Lower leg skin (tissue), 4 donors: Measurements from ENCODE around the gene HMGB1. TPM values are rescaled to one million over a fixed set of nuclear protein-coding genes. Genes with fewer than 3 reads are reported as not detected.
A peak's percentile ranks its signal among the peaks of the same experiment; 100 is the strongest.

Source experiments
- DNase-seq, 2 donors: peaks; one replicate each; pipeline ENCODE4 v3.0.0-alpha.2; 2019; ENCODE audit warnings: low spot score in 2 of 2
- H3K4me3 ChIP-seq: fragments of 200-600 bp; sonication (generic); 2 replicates; pipeline ENCODE4 v1.5.1; 2017; ENCODE audit warnings: mild to moderate bottlenecking, low read depth; ENCODE audit not compliant: poor library complexity, severe bottlenecking
- CTCF ChIP-seq, 3 donors: fragments of 450-650 bp; IDR thresholded peaks; one replicate each; pipeline ENCODE4 v1.5.1; 2016; ENCODE audit warnings: antibody characterized with exemption in 3 of 3, mild to moderate bottlenecking in 3 of 3, moderate library complexity in 2 of 3
- POLR2A ChIP-seq, 2 donors: fragments of 450-650 bp; IDR thresholded peaks; one replicate each; pipeline ENCODE4 v1.6.1; 2016 to 2017; ENCODE audit warnings: antibody characterized with exemption in 2 of 2, mild to moderate bottlenecking in 1 of 2, moderate library complexity in 1 of 2
- whole genome bisulfite sequencing, 2 donors: methylation state at CpG; one replicate each; pipeline ENCODE4 v1.1.5; 2018; 5-methylcytosine and 5-hydroxymethylcytosine counted together
- intact Hi-C: fragments of 100-400 bp; cut with DNase I; formaldehyde crosslinking; loops from one replicate; pipeline ENCODE4 v1.15.0; 2023; ENCODE audit warnings: low total_unique reads
- total RNA-seq, 4 donors: library from RNA; depleted of rRNA; stranded (reverse); fragments of >200 nt; gene quantifications; one replicate each; pipeline ENCODE4 v1.1.0, GENCODE V29; 2016

The HMGB1 gene
- total RNA-seq, result 100 to 1,000 TPM; 158 to 262 (median 208) TPM

DNA sequence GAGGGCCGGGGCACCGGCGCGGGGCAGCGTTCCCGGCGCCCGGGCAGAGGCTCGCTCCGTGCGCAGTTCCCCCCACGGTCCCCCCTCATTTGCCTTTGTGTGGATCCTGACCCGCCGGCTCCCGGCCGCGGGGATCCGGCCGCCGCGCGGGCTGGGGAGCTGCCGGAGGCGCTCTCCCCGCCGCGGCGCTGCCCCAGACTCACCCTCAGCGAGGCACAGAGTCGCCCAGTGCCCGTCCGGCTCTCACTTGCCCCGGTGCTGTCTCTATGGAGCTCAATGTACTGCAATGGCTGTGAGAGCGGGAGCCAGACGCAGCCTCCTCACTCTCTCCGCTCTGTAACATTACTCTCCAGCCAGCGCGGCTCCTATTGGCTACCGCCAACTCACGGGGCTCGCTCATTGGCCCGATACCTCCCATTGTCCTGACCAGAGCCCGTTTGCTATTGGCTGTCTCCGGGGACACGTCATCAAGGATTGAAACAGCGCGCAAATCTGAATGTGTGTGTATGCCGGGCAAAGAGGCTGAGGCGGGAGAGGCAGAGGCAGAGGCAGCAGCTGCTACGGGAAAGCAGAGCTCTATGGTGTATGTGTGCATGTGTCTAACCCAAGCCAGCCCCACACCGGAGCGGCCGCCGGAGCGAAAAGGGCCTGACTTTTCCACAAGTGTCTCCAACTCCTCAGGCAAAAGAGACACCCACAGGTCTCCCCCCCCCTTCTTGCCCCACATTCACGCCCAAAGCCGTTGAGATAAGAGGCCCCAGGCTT lies at the start of gene HMGB1:
TSS of gene HMGB1 (minus strand) at position 344 of the 765 bp plus-strand sequence. CDS start 2,256 bp downstream, outside the sequence.
- peak; percentile 99 to 100 for DNase-seq
- intact Hi-C loops, result loop anchor here (10.0 kb wide), 1 partner anchor 331 kb away; no protein-coding TSS in a partner anchor
- 0 to 1% methylated on average over 39 to 43 of the region's 57 CpGs for WGBS, 2 donors
- H3K4me3 ChIP-seq, result peak within 1 kb of the TSS; percentile 73
- TF ChIP-seq CTCF (IDR thresholded peaks at IDR 0.05) (no peak), POLR2A (IDR thresholded peaks at IDR 0.05) (peak in 1 of 2 donors; percentile 75)

GRCh38 chr13:30510811-30511371 lies 45.2 kb upstream of the HMGB1 start:
- no peak for DNase-seq
- TF ChIP-seq CTCF (IDR thresholded peaks at IDR 0.05) (no peak), POLR2A (IDR thresholded peaks at IDR 0.05) (no peak)
- H3K4me3 ChIP-seq, result no peak overlapping the region
- 69 to 72% methylated on average over 4 of the region's 4 CpGs for WGBS, 2 donors
- intact Hi-C loops, result no loop called here

DNA sequence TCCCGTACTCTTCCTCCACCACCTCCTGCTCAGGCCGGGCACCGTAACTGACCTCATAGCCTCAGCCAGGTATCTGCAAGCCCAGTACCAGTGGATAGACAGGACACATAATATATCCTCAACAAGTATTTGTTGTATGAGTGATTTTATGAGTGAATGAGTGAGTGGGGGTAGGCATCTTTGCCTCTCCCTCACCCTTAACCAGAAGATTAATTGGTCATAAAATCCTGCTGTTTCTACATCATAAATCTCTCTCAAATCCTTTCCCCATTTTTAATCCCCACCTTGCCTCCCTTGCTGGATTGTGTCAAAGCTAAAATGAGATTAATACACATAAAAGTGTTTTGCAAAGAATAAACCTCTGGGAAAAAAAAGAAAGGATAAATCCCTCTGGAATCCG lies 44.4 kb upstream of the HMGB1 start:
- no peak overlapping the region for H3K4me3 ChIP-seq
- DNase-seq, result no peak
- intact Hi-C loops, result no loop called here
- no peak for TF ChIP-seq CTCF (IDR thresholded peaks at IDR 0.05)
- no peak for TF ChIP-seq POLR2A (IDR thresholded peaks at IDR 0.05)
- WGBS, 2 donors, result 80 to 94% methylated on average over 4 of the region's 4 CpGs

- intact Hi-C loops, result no loop called here
- no peak overlapping the region for H3K4me3 ChIP-seq
- TF ChIP-seq CTCF (IDR thresholded peaks at IDR 0.05) (no peak), POLR2A (IDR thresholded peaks at IDR 0.05) (no peak)
- WGBS, 2 donors, result 85 to 87% methylated on average over 9 of the region's 9 CpGs
- DNase-seq, result no peak
Measured at GRCh38 chr13:30509254-30510050, 43.7 kb upstream of the HMGB1 start.

- DNase-seq, result no peak
- intact Hi-C loops, result no loop called here
- WGBS, 2 donors, result 50 to 65% methylated on average over 1 of the region's 1 CpG
- TF ChIP-seq POLR2A (IDR thresholded peaks at IDR 0.05) (no peak), CTCF (IDR thresholded peaks at IDR 0.05) (no peak)
- no peak overlapping the region for H3K4me3 ChIP-seq
Measured at GRCh38 chr13:30504081-30504480, 38.3 kb upstream of the HMGB1 start.
